ENCODE measurements around the gene DLX3.

DNA sequence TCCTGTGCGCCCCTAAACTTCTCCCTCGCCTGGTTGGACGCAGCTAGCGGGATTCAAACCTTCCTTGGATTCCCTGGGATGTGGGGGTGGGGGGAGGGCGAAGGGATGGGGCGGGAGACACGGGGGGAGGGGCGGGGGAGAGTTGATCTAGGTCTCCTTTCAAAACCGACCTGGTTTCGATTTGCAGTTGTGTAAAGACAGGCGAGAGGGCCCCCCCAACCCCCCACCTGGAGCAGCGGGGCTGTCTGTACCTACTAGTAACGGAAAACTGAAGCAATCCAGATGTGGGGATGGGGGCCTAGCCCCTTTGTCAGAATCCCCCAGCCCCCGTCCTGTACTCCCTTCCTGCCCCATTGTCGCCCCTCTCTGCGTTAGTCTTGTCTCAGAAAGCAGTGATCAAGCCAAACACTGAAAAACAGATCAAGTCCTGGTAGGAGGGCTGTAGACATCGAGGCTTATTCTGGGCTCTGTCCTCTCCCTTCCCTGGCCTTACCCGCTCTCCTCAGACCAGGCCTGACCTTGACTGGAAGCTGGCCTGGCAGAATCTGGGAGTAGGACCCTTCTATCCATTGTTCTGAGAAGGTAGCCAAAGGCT lies 25.1 kb downstream of the DLX3 start:
- TF ChIP-seq, protein P1, sequence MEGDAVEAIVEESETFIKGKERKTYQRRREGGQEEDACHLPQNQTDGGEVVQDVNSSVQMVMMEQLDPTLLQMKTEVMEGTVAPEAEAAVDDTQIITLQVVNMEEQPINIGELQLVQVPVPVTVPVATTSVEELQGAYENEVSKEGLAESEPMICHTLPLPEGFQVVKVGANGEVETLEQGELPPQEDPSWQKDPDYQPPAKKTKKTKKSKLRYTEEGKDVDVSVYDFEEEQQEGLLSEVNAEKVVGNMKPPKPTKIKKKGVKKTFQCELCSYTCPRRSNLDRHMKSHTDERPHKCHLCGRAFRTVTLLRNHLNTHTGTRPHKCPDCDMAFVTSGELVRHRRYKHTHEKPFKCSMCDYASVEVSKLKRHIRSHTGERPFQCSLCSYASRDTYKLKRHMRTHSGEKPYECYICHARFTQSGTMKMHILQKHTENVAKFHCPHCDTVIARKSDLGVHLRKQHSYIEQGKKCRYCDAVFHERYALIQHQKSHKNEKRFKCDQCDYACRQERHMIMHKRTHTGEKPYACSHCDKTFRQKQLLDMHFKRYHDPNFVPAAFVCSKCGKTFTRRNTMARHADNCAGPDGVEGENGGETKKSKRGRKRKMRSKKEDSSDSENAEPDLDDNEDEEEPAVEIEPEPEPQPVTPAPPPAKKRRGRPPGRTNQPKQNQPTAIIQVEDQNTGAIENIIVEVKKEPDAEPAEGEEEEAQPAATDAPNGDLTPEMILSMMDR (conservative IDR thresholded peaks at IDR 0.05; ENCODE audit: low read depth, low read length) = no peak
- no peak for TF ChIP-seq EZH2phosphoT487 (IDR thresholded peaks at IDR 0.05; ENCODE audit: borderline replicate concordance, low read length)
